Measurements from ENCODE around the gene SYCN. TPM values are rescaled to one million over a fixed set of nuclear protein-coding genes. Genes with fewer than 3 reads are reported as not detected.

The SYCN gene
- total RNA-seq, 1 experiment from 2014 or later = not detected

- peaks cover 16% of the 10 kb centered on the region for H3K4me1 Mint-ChIP-seq (ENCODE audit: low read depth, unreplicated experiment)
- Histone ChIP-seq H3K4me3 (ENCODE audit: low read depth, low read length) (no peak overlapping the region), H3K4me1 (peaks cover 43% of the 10 kb centered on the region), H3K9me3 (no peaks in the 10 kb centered on the region), H3K36me3 (ENCODE audit: control insufficient read depth, insufficient read depth, low read length) (no peaks in the 10 kb centered on the region), H3K27me3 (replicated peaks; ENCODE audit: control insufficient read depth, insufficient read depth, low read length) (no peaks in the 10 kb centered on the region)
- no peak overlapping the region for H3K4me3 Mint-ChIP-seq (ENCODE audit: unreplicated experiment)
- intact Hi-C loops (cut with micrococcal nuclease; ENCODE audit: unreplicated experiment) = no loop called here
- ChIA-PET CTCF (no interaction called here), POLR2A (no interaction called here)
- TF ChIP-seq CTCF (IDR thresholded peaks at IDR 0.05; ENCODE audit: insufficient read depth in 1 of 2, low read depth in 1 of 2, low read length in 1 of 2, severe bottlenecking in 1 of 2, unreplicated experiment in 1 of 2) = no peak
- H3K27me3 Mint-ChIP-seq (ENCODE audit: insufficient read depth, unreplicated experiment) = no peaks in the 10 kb centered on the region
- DNase-seq = no peak
- BruUV-seq (replicated peaks) = no TSS peak
- H3K36me3 Mint-ChIP-seq (ENCODE audit: insufficient read depth, unreplicated experiment) = no peaks in the 10 kb centered on the region
- H3K27ac Mint-ChIP-seq (ENCODE audit: unreplicated experiment) = no peak overlapping the region
- no peaks in the 10 kb centered on the region for H3K9me3 Mint-ChIP-seq (ENCODE audit: unreplicated experiment)
These were observed 3.8 kb downstream of the SYCN start for GRCh38 chr19:39200066-39200802.

GRCh38 chr19:39199025-39199424 lies 5.0 kb downstream of the SYCN start:
- CTCF ChIA-PET = interaction anchor here (0.6 to 0.7 kb wide), 2 partner anchors 23 to 73 kb away, joined by 3 to 11 read pairs; no protein-coding TSS in a partner anchor
- Mint-ChIP-seq H3K4me3 (ENCODE audit: unreplicated experiment) (no peak overlapping the region), H3K4me1 (ENCODE audit: low read depth, unreplicated experiment) (peaks cover 10% of the 10 kb centered on the region), H3K27ac (ENCODE audit: unreplicated experiment) (no peak overlapping the region), H3K36me3 (ENCODE audit: insufficient read depth, unreplicated experiment) (no peaks in the 10 kb centered on the region), H3K9me3 (ENCODE audit: unreplicated experiment) (no peaks in the 10 kb centered on the region), H3K27me3 (ENCODE audit: insufficient read depth, unreplicated experiment) (no peaks in the 10 kb centered on the region)
- H3K27me3 ChIP-seq (replicated peaks; ENCODE audit: control insufficient read depth, insufficient read depth, low read length) = no peaks in the 10 kb centered on the region
- H3K36me3 ChIP-seq (ENCODE audit: control insufficient read depth, insufficient read depth, low read length) = no peaks in the 10 kb centered on the region
- no peak for TF ChIP-seq CTCF (IDR thresholded peaks at IDR 0.05; ENCODE audit: insufficient read depth in 1 of 2, low read depth in 1 of 2, low read length in 1 of 2, severe bottlenecking in 1 of 2, unreplicated experiment in 1 of 2)
- peaks cover 38% of the 10 kb centered on the region for H3K4me1 ChIP-seq
- intact Hi-C loops (cut with micrococcal nuclease; ENCODE audit: unreplicated experiment) = no loop called here
- H3K4me3 ChIP-seq (ENCODE audit: low read depth, low read length) = no peak overlapping the region
- no peaks in the 10 kb centered on the region for H3K9me3 ChIP-seq
- no TSS peak for BruUV-seq (replicated peaks)
- POLR2A ChIA-PET = no interaction called here
- DNase-seq = no peak

- CTCF ChIA-PET = interaction anchor here (0.6 kb wide), 1 partner anchor 132 kb away, joined by 4 read pairs; no protein-coding TSS in a partner anchor
These were observed 6.3 kb downstream of the SYCN start for GRCh38 chr19:39197808-39198207.

More at GRCh38 chr19:39197808-39198207, 6.3 kb downstream of the SYCN start:
- H3K36me3 Mint-ChIP-seq (ENCODE audit: insufficient read depth, unreplicated experiment) = no peaks in the 10 kb centered on the region
- Histone ChIP-seq H3K27me3 (replicated peaks; ENCODE audit: control insufficient read depth, insufficient read depth, low read length) (no peaks in the 10 kb centered on the region), H3K4me3 (ENCODE audit: low read depth, low read length) (no peak overlapping the region), H3K36me3 (ENCODE audit: control insufficient read depth, insufficient read depth, low read length) (no peaks in the 10 kb centered on the region), H3K4me1 (peaks cover 32% of the 10 kb centered on the region), H3K9me3 (no peaks in the 10 kb centered on the region)
- no peak for DNase-seq
- intact Hi-C loops (cut with micrococcal nuclease; ENCODE audit: unreplicated experiment) = no loop called here
- no TSS peak for BruUV-seq (replicated peaks)
- H3K27me3 Mint-ChIP-seq (ENCODE audit: insufficient read depth, unreplicated experiment) = no peaks in the 10 kb centered on the region
- no peak overlapping the region for H3K27ac Mint-ChIP-seq (ENCODE audit: unreplicated experiment)
- H3K4me3 Mint-ChIP-seq (ENCODE audit: unreplicated experiment) = no peak overlapping the region
- H3K9me3 Mint-ChIP-seq (ENCODE audit: unreplicated experiment) = no peaks in the 10 kb centered on the region
- POLR2A ChIA-PET = no interaction called here
- peak in 1 of 2 experiments; percentile 11 for TF ChIP-seq CTCF (IDR thresholded peaks at IDR 0.05; ENCODE audit: insufficient read depth in 1 of 2, low read depth in 1 of 2, low read length in 1 of 2, severe bottlenecking in 1 of 2, unreplicated experiment in 1 of 2)
- peaks cover 15% of the 10 kb centered on the region for H3K4me1 Mint-ChIP-seq (ENCODE audit: low read depth, unreplicated experiment)

All from Caco-2 (cell line).